Measurements from ENCODE around the gene GATD1.

Gene GATD1, protein sequence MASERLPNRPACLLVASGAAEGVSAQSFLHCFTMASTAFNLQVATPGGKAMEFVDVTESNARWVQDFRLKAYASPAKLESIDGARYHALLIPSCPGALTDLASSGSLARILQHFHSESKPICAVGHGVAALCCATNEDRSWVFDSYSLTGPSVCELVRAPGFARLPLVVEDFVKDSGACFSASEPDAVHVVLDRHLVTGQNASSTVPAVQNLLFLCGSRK

DNA sequence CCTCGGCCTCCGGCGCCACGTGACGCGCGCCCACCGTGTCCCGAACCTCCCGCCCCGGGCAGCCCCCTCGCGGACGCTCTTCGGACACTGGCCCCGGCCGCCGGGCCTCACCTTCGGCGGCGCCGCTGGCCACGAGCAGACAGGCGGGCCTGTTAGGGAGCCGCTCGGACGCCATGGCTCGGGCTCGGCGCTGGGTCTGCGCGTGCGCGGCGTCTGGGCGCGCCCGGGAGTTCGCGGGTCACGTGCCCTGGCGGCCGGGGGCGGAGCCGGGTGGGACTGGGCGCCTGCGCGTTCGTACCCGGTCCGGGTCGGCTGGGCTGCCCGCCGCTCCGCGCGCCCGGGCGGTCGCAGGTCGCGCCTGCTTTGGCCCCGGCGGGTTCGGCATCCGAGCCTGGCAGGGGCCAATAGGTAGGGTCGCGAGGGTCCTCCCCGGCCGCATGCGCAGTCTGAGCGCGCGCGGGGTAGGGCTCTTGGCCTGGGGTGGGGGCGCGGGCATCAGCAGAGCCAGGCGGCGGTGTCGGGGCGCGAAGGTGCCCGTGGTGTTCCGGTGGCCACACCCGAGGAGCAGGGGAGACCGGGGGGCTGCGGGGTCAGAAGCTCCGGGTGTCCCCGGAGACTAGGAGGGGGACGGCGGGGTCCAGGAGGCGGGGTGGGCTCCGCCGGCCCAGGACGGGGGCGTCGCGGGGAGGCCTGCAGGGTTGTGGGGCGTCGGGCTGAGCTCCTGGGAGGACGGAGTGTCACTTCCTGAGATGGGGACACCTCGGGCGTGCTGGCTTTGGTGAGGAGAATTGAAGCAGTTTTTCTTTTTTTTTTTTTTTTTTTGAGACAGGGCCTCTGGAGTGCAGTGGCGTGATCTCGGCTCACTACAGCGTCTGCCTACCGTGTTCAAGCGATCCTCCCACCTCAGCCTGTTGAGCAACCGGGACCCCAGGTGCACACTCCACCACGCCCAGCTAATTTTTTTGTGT, at the start of gene GATD1:
Gene GATD1 (minus strand): TSS at position 200 of the 968 bp plus-strand sequence. CDS start 25 bp downstream, at position 175.
- peak; percentile 88 for ATAC-seq
- H3K4me3 Mint-ChIP-seq, result peak within 1 kb of the TSS; percentile 76
- peaks cover 34% of the 10 kb centered on the region for H3K36me3 Mint-ChIP-seq
- peak; percentile 96 to 98 for DNase-seq (ENCODE audit: low spot score in 2 of 2)
- peak within 1 kb of the TSS; percentile 78 for H3K27ac Mint-ChIP-seq
- H3K4me1 Mint-ChIP-seq, result peaks cover 20% of the 10 kb centered on the region
- no peaks in the 10 kb centered on the region for H3K9me3 Mint-ChIP-seq

DNA sequence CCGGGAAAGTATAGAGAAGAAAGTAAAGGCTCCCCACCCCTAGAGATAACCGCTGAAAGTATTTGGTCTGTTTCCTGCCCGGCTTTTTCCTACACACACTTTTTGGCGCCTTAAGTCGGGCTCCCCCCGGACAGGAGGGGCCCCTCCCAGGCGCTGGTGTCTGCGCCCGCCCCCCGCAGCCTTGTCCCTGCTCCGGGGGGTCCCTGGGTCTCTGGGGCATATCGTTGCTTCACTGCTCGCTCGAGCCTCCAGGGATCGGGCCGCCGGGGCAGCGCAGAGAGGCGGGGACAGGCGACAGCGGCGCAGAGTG, 49.5 kb upstream of the GATD1 start:
- H3K9me3 Mint-ChIP-seq, result no peaks in the 10 kb centered on the region
- no peak for ATAC-seq
- peaks cover 16% of the 10 kb centered on the region for H3K4me1 Mint-ChIP-seq
- peak overlapping the region; percentile 70 for H3K4me3 Mint-ChIP-seq
- DNase-seq (ENCODE audit: low spot score in 2 of 2), result no peak
- peaks cover 29% of the 10 kb centered on the region for H3K36me3 Mint-ChIP-seq
- H3K27ac Mint-ChIP-seq, result no peak overlapping the region

DNA sequence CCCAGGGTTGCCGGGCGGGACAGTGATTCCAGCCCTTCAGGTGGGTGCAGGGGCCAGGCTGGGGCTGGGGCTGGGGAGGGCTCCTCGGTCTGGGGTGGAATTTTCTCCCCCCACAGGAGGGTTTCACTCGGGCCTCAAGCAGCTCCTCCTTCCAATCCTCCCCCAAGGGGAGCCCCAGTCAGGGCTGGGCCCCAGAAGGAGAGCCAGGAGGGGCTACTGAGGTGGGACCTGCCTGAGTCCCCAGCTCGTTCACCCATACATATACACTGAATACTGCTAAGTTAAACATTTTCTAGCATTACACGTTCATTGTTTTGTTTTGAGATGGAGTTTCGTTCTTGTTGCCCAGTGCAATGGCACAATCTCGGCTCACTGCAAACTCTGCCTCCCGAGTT, 48.9 kb upstream of the GATD1 start:
- Mint-ChIP-seq H3K9me3 (no peaks in the 10 kb centered on the region), H3K4me1 (peaks cover 16% of the 10 kb centered on the region), H3K27ac (no peak overlapping the region), H3K4me3 (peak overlapping the region; percentile 70), H3K36me3 (peaks cover 30% of the 10 kb centered on the region)
- no peak for DNase-seq (ENCODE audit: low spot score in 2 of 2)
- no peak for ATAC-seq

DNA sequence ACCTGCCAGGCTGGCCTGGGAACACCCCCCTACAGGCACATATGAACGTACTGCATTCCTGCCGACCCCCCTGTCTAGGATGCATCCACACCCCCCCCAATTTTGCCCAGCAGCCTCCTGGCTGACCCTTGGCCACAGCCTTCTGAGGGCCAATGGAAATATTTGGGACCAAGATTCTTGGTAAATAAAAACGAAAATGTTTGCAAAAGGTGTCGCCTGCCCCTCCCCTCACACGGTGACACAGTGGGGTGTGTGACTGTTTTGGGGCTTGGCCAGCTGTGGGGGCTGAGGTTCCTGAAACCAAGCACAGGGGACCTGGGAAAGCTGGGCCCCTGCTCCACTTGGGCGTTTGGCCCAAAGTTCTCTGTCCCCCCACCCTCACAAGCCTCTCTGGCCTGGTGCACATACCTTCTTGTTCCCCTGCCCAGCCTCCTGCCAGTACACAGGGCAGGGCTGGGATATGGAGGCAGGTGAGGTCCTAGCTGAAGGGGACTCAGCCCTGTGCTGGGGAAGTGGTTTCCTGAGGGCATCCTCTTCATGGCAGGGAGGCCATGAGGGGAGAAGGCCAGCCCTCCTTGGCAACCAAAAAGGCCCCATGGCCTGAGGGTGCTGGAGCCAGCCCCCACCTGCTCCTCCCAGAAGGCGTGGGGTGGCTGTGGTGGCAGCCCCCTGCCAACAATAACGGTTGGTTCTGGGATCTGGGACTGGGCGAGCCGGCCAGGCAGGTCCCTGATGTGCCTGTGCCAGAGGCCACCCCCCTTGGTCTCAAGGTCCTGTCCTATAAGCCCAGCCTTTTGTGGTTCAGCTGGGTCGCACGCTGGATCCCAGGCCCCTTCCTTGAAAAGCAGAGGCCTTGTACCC, 48.3 kb upstream of the GATD1 start:
- no peak overlapping the region for H3K27ac Mint-ChIP-seq
- H3K4me3 Mint-ChIP-seq, result no peak overlapping the region
- peaks cover 36% of the 10 kb centered on the region for H3K36me3 Mint-ChIP-seq
- no peaks in the 10 kb centered on the region for H3K9me3 Mint-ChIP-seq
- no peak for DNase-seq (ENCODE audit: low spot score in 2 of 2)
- no peak for ATAC-seq
- peaks cover 23% of the 10 kb centered on the region for H3K4me1 Mint-ChIP-seq

DNA sequence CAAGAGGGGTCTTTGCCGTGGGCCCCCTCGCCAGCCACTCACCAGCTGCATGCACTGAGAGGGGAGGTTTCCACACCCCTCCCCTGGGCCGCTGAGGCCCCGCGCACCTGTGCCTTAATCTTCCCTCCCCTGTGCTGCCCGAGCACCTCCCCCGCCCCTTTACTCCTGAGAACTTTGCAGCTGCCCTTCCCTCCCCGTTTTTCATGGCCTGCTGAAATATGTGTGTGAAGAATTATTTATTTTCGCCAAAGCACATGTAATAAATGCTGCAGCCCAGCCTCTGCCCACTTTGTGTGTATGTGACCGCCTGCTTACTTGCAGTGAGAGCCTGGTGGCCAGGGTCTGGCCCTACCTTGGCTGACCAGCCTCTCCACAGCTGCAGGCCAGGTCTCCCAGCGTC, 47.7 kb upstream of the GATD1 start:
- H3K4me1 Mint-ChIP-seq, result peaks cover 23% of the 10 kb centered on the region
- H3K27ac Mint-ChIP-seq, result no peak overlapping the region
- H3K9me3 Mint-ChIP-seq, result no peaks in the 10 kb centered on the region
- H3K36me3 Mint-ChIP-seq, result peaks cover 40% of the 10 kb centered on the region
- DNase-seq (ENCODE audit: low spot score in 2 of 2) (no peak), ATAC-seq (no peak)
- no peak overlapping the region for H3K4me3 Mint-ChIP-seq

DNA sequence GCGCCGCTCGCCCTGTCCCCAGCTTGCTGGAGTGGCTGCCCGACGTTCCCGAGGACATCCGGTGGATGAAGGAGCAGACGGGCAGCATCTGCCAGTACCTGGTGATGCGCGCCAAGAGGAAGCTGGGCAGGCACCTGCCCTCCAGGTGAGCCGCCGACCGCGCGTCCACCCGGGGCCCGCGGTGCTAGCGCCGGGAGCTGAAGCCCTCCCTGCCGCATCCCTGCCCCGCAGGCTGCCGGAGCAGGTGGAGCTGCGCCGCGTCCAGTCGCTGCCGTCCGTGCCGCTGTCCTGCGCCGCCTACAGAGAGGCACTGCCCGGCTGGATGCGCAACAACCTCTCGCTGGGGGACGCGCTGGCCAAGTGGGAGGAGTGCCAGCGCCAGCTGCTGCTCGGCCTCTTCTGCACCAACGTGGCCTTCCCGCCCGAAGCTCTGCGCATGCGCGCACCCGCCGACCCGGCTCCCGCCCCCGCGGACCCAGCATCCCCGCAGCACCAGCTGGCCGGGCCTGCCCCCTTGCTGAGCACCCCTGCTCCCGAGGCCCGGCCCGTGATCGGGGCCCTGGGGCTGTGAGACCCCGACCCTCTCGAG, 47.1 kb upstream of the GATD1 start:
- DNase-seq (ENCODE audit: low spot score in 2 of 2) (no peak), ATAC-seq (no peak)
- H3K27ac Mint-ChIP-seq, result no peak overlapping the region
- peaks cover 43% of the 10 kb centered on the region for H3K36me3 Mint-ChIP-seq
- no peaks in the 10 kb centered on the region for H3K9me3 Mint-ChIP-seq
- no peak overlapping the region for H3K4me3 Mint-ChIP-seq
- H3K4me1 Mint-ChIP-seq, result peaks cover 23% of the 10 kb centered on the region

DNA sequence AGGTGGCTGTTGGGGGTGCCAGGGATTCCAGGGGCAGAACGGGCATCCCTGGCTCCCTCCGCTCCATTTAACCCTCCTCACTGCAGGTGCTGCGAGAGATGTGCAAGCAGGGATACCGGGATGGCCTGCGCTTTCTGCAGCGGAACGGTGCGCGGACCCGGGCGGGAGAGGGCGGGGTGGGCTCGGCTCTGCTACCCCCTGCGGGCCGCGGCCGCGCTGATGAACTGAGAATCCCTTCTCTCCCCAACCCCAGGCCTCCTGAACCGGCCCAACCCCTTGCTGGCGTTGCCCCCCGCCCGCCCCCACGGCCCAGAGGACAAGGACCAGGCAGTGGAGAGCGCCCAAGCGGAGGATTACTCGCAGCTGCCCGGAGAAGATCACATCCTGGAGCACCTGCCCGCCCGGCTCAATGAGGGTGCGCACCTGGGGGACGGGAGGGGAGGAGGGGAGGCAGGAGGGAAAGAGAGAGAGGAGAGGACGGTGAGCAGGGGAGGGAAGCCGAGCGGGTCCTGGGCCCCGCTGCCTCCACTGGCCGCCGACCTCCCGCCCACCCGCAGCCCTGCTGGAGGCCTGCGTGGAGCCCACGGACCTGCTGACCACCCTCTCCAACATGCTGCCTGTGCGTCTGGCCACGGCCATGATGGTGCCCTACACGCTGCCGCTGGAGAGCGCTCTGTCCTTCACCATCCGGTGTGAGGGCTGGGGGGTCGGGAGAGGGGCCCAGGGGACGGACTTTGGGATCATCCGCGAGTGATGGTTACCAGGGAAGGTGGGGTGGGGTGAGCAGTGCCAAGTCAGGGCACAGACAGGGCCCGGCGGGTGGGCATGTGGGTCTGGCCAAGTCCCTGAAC, 46.4 kb upstream of the GATD1 start:
- Mint-ChIP-seq H3K27ac (no peak overlapping the region), H3K4me3 (no peak overlapping the region)

DNA sequence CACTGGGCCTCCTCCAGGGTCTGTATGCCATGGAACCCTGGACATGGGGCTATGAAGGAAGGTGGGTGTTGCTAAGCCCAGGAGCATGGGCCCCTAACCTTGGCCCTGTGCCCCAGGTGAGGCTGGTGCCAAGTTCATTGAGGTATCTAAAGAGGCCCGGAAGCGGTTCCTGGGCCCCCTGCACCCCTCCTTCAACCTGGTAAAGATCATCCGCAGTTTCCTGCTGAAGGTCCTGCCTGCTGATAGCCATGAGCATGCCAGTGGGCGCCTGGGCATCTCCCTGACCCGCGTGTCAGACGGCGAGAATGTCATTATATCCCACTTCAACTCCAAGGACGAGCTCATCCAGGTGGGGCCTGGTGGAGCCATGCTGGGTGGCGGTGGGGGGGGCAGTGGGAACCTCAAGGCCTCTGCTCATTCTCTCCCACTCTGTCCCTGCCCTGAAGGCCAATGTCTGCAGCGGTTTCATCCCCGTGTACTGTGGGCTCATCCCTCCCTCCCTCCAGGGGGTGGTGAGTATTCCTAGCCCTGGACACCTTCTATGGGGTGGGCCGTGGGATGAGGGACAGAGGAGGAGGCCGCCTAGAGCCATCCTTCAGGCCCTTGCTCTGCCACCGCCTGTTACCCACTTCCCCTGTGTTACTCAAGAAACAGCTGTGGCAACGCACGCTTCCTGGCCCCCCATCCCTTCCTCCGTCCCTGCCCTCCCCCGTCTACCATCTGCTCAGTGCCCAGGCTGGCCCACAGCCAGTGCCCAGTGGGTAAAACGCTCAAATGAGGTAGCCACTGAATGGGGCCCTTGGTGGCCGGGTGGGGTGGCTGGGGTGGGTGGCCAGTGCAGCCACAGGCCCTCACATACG, 44.5 kb upstream of the GATD1 start:
- DNase-seq (ENCODE audit: low spot score in 2 of 2), result no peak
- Mint-ChIP-seq H3K36me3 (peaks cover 43% of the 10 kb centered on the region), H3K9me3 (no peaks in the 10 kb centered on the region), H3K27ac (peak overlapping the region; percentile 17), H3K4me1 (peaks cover 17% of the 10 kb centered on the region), H3K4me3 (peak overlapping the region; percentile 76)
- ATAC-seq, result no peak

More for the DNA sequence above, 46.4 kb upstream of the GATD1 start:
- ATAC-seq, result no peak
- Mint-ChIP-seq H3K36me3 (peaks cover 43% of the 10 kb centered on the region), H3K9me3 (no peaks in the 10 kb centered on the region), H3K4me1 (peaks cover 25% of the 10 kb centered on the region)
- DNase-seq (ENCODE audit: low spot score in 2 of 2), result no peak

DNA sequence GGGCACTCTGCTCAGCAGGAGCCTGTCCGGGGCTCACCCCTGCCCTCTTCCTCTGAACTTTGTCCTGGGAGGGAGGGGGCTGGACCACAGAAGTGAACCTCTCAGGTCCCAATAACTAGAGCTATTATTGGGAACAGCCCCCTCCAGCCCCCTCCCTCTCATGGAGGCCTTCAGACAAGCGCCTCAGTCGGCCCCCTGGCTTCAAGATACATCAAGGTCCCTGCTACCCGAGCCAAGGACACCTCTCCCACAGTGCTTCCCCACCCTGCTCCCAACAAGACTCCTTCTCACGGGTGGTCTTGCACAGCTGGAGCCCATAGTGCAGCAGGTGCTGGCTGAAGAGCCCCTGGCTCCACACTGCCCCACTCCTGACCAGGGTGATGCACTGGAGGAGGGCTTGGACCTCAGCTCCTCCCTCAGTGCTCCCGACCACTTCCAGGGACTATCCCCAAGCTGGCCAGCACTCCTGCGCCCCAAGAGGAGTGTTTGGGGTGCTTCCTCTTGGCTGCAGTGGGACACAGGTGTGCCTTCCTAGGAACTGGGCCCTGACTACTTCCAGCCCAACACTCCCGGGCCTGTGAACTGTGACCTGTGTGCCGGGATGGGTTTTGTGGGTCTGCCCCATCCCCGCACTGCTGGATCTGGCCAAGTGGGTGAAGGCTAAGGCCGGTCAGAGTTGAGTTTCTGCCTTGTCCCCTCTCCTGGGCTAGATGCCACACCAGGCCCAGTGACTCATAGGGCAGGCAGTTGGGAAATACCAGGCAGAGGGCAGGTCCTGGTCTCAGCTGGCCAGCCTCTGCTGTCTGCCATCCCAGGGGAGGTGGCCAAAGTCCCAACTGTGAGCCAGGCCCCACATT, 43.6 kb upstream of the GATD1 start:
- peak overlapping the region; percentile 76 for H3K4me3 Mint-ChIP-seq
- peaks cover 17% of the 10 kb centered on the region for H3K4me1 Mint-ChIP-seq
- no peak for DNase-seq (ENCODE audit: low spot score in 2 of 2)
- no peaks in the 10 kb centered on the region for H3K9me3 Mint-ChIP-seq
- peaks cover 43% of the 10 kb centered on the region for H3K36me3 Mint-ChIP-seq
- no peak for ATAC-seq
- peak overlapping the region; percentile 83 for H3K27ac Mint-ChIP-seq

DNA sequence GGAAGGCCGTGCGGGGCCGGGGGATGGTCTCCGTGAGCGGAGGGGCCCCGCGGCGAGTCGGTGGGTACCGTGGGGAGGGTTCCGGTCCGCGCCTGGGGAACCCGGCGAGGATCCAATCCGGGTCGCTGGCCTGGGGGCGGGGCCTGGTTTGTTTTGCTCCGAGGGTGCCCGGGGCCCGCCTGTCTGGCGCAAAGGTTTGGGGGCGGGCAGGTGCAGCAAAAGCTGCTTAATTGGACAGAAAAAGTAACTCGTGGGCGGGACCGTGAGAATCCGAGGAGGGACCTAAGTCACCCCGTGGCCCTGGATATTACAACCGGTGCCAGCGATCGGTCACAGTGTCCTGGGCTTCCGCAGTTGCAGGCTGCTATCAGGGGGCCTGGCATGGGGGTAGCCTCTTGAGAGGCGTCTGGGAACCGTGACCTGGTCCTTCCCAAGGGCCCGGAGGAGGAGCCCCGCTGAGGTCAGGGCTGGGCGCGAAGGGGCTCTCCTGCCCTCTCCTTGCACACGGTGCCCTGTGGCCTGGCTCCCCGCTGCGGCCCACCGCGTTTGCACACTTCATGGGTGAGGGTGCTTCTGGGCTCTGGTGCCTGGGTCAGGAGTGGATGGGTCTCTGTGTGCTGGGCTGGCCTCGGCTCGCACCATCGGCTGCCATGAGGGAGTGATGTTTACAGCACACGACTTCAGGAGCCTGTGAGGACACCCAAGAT, 42.8 kb upstream of the GATD1 start:
- Mint-ChIP-seq H3K27ac (peak overlapping the region; percentile 83), H3K9me3 (no peaks in the 10 kb centered on the region), H3K36me3 (peaks cover 44% of the 10 kb centered on the region), H3K4me3 (peak overlapping the region; percentile 76), H3K4me1 (peaks cover 15% of the 10 kb centered on the region)
- ATAC-seq (peak; percentile 81), DNase-seq (ENCODE audit: low spot score in 2 of 2) (peak; percentile 76 to 94)

DNA sequence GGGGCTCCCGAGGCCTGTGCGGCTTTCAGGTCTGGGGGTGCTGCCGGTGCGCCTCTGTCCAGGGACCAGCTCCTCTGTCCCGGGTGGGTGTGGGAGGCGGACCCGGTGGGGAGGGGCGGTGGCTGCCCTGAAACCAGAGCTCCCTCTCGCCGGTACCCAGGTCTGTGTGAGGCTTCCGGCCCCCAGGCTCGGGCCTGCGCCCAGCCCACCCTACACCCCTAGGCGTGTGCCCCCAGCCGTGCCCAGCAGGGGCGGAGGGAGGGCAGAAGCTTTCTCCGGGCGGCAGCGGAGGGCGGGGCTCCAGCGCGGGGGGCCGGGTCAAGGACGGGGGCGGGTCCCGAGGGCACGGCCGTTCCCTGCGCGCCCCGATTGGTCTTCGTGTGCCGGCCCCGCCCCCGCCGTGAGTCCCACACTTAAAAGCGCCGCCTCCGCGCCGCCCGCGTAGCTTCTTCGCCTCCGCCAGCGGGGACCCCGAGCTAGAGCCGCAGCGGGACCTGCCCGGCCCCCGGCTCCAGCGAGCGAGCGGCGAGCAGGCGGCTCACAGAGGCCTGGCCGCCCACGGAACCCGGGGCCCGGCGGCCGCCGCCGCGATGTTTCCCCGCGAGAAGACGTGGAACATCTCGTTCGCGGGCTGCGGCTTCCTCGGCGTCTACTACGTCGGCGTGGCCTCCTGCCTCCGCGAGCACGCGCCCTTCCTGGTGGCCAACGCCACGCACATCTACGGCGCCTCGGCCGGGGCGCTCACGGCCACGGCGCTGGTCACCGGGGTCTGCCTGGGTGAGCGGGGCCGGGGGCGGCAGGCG, 42.0 kb upstream of the GATD1 start:
- Mint-ChIP-seq H3K9me3 (no peaks in the 10 kb centered on the region), H3K4me3 (peak overlapping the region; percentile 76), H3K36me3 (peaks cover 44% of the 10 kb centered on the region), H3K4me1 (peaks cover 13% of the 10 kb centered on the region), H3K27ac (peak overlapping the region; percentile 83)
- DNase-seq (ENCODE audit: low spot score in 2 of 2), result peak; percentile 94 to 95
- peak; percentile 81 for ATAC-seq

Data from stimulated activated effector memory CD8-positive, alpha-beta T cell treated with anti-CD3 and anti-CD28 coated beads, Interleukin-12 subunit alpha, Interleukin-12 subunit beta, amount 100 ng/mL, for 72 hours (primary cell).